Measurements from ENCODE around the gene SMYD3.
"Not testable (repeated sequence)": the region's sequence is repeated elsewhere in the genome, so short reads cannot be mapped to it uniquely, and the experiment has no call there.

The SMYD3 gene

DNA sequence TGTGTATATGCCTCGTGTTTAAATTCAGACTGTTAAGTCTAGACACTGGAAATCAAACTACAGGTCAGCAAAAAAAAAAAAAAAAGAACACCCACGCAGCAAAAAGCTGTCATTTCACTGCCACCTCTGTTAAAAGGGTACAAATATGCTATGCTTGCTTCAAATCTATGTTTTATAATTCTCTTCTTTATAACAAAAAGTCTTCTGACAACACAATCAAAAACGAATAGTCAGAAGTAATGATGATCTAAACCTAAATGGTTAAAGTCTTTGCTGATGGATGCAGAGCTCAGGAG lies 438.9 kb downstream of the SMYD3 start:
- no peak for DNase-seq (ENCODE audit: low spot score)

- DNase-seq (ENCODE audit: low spot score), result no peak
Observed at GRCh38 chr1:246067432-246068216, 439.5 kb downstream of the SMYD3 start.

- no peak for DNase-seq (ENCODE audit: low spot score)
Observed at GRCh38 chr1:246066573-246066972, 440.5 kb downstream of the SMYD3 start.

DNA sequence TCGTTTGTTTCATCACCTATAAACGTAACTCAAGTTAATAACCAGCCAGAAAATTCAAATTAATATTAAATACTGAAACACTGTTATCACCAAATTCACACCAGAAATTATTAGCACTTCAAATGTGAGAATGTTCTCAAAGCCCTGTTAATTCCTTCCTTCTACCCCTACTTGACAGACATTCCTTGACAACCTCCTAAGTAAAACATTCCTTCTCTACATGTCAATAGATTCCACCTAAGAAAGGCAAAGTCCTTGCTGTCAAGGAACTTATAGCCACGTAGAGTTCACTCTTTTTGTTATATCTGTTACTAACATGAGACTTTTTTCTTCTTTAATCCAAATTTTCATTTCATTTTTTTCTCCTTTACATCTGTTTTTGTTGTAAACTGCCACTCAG lies 441.5 kb downstream of the SMYD3 start:
- DNase-seq (ENCODE audit: low spot score), result no peak

- DNase-seq (ENCODE audit: low spot score), result no peak
Observed at GRCh38 chr1:246064891-246065290, 442.2 kb downstream of the SMYD3 start.

- no peak for DNase-seq (ENCODE audit: low spot score)
Observed at GRCh38 chr1:246063013-246063616, 444.0 kb downstream of the SMYD3 start.

- DNase-seq (ENCODE audit: low spot score), result no peak
Observed at GRCh38 chr1:246058466-246058865, 448.6 kb downstream of the SMYD3 start.

- DNase-seq (ENCODE audit: low spot score), result no peak
Observed at GRCh38 chr1:246052603-246053002, 454.5 kb downstream of the SMYD3 start.

- DNase-seq (ENCODE audit: low spot score), result no peak
Observed at GRCh38 chr1:246051909-246052518, 455.1 kb downstream of the SMYD3 start.

DNA sequence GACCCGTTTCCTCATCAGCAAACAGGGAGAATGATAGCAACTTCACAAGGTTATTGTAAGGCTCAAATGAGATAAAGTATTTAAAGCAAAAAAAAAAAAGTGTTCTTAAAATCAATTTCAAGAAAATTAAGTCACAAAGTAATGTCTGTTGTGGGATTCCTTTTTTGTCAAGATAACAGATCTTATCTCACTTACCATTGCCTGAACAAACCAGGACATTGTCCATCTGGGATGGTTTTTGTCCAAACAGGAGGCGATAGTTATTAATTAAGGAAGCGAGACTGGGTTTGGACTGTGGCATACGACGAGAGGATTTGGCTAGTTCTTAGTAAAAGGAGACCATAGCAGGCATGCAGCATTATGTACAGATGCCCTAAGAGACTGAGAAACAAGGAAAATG lies 458.4 kb downstream of the SMYD3 start:
- no peak for DNase-seq (ENCODE audit: low spot score)

- DNase-seq (ENCODE audit: low spot score), result no peak
Observed at GRCh38 chr1:246043556-246043955, 463.5 kb downstream of the SMYD3 start.

DNA sequence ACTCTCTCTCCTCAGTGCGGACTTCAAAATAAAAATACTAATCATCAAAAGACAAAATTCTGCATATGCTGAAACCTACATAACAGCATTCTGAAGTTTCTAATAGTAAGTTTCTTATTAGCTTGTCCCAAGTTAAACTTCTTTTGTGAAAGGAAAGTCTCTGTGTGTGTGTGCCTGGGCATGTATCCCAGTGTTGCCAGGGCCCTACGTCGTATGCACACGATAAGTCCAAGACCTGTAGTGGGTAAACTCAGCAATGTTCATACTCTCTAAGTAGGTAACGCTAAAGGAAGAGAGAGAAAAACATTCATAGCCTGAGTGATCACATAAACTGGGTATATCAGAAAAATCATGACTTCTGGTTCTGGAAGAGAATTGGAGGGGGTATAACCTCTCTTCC lies 465.7 kb downstream of the SMYD3 start:
- DNase-seq (ENCODE audit: low spot score), result no peak

- DNase-seq (ENCODE audit: low spot score), result no peak
Observed at GRCh38 chr1:246040200-246040890, 466.7 kb downstream of the SMYD3 start.

DNA sequence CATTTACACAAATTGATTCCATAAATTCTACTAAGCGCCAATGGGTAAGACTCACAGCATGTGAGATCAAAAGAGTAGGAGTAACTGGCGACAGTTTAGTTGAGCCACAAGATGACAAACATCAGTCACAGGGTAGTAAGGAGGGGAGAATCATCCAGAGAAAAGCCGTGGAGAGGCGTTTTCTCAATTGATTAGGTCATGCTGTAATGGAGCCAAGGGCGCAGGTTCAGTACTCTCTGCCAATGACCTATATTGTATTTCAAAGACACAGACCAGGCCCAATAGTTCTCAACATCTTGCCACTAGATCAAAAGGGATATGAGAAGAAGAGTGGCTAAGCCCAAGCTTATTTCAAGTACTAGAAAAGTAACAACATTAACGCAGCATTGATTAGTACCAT lies 467.5 kb downstream of the SMYD3 start:
- no peak for DNase-seq (ENCODE audit: low spot score)

DNA sequence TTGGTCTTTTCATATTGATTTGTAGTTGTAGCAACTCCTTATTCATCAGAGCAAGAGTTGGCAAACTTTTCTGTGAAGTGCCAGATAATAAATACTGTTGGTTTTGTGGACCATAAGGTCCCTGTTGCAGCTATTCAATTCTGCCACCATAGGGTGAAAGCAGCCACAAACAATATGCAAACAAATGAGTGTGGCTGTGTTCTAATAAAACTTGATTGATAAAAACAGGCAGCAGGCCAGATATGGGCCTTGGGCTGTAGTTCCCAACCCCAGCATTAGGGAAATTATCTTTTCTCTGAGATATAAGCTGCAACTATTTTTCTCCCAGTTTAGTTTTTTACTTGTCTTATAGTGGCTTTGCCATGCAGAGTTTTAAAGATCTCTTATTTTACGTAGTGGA lies 469.2 kb downstream of the SMYD3 start:
- DNase-seq (ENCODE audit: low spot score), result no peak

- no peak for DNase-seq (ENCODE audit: low spot score)
Observed at GRCh38 chr1:246036175-246036574, 470.9 kb downstream of the SMYD3 start.

DNA sequence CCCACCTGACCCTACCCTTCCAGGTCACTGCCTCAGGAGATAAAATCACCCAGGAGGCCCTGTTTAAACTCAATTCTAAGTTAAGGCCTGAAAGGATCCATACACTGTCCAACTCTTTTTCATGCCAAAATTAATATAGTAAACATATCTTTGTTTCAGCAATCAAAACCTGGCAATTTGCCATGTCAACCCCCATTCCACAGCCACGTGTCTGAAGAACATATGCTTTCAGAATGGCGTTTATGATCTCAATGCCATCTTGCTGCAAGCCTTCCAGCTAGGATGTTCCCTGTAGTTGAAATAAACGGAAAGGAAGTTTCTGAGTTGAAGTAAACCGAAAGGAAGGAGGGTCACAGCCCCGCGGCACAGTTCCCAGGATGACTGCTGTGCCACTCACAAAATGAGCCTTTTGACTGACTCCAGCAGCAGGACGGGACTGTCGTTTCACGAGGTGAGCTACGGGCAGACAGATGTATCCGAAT lies 472.0 kb downstream of the SMYD3 start:
- DNase-seq (ENCODE audit: low spot score), result no peak

DNA sequence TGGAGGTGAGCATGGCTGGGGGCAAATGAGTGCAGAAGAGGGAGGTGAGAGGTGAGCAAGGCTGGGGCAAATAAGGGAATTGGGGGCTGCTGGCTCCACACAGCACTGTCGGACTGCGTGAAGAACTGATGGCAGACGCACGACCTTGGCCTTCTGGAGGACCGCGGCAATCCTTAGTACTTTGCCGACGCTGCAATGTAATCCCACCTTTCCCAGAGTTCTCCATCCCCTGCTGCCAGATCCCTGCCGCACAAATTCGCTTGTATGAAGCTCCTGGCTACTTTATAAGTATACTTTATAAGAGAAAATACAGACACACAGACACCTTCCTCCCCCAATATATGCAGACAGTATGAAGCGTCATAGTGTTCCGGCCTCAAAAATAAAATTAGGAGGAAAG lies 472.4 kb downstream of the SMYD3 start:
- DNase-seq (ENCODE audit: low spot score), result no peak

DNA sequence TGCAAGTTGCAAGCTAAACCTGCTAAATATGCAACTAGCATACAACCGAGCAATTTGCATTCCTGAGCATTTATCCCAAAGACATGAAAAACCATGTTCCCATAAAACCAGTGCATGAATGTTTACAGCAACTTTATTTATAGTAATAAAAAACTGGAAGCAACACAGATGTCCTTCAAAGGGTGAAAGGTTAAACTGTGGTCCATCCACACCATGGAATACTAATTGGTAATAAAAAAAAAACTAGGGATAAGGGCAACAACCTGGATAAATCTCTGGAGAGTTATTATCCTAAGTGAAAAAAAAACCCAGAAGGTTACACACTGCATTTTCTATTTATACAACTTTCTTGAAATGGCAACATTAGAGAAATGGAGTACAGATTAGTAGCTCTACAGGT lies 474.1 kb downstream of the SMYD3 start:
- no peak for DNase-seq (ENCODE audit: low spot score)

- DNase-seq (ENCODE audit: low spot score), result no peak
Observed at GRCh38 chr1:246032031-246032551, 475.0 kb downstream of the SMYD3 start.

DNA sequence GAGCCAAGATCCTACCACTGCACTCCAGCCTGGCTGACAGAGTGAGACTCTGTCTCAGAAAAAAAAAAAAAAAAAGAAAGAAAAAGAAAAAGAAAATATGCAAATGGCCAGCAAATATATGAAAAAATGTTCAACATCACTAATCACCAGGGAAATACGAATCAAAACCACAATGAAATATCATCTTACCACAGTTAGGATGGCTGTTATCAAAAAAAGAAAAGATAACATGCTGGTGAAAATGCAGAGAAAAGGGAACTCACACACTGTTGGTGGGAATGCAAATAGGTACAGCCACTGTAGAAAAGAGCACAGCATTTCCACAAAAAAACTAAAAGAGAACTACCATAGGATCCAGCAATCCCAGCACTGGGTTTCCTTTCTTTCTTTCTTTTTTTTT lies 477.5 kb downstream of the SMYD3 start:
- DNase-seq (ENCODE audit: low spot score), result no peak

GRCh38 chr1:246024118-246024517 lies 483.0 kb downstream of the SMYD3 start:
- DNase-seq (ENCODE audit: low spot score), result not testable (repeated sequence)
